Breast epithelium (tissue), 4 donors: Measurements from ENCODE around the gene DPYD. TPM values are rescaled to one million over a fixed set of nuclear protein-coding genes. Genes with fewer than 3 reads are reported as not detected.

Experiments used
- DNase-seq, 2 donors: peaks; one replicate each; pipeline ENCODE4 v3.0.0-alpha.2; 2019; ENCODE audit warnings: low spot score in 2 of 2
- H3K27ac ChIP-seq, 2 donors: fragments of 200-600 bp; sonication (generic) in 1 of 2; one replicate each; pipeline ENCODE4 v1.5.1; 2016 to 2019; ENCODE audit warnings: mild to moderate bottlenecking in 1 of 2
- H3K27me3 ChIP-seq, 2 donors: fragments of 200-600 bp; sonication (generic) in 1 of 2; one replicate each; pipeline versions ENCODE4 v1.5.1 to v1.6.0; 2017 to 2019; ENCODE audit warnings: control low read depth in 1 of 2, mild to moderate bottlenecking in 1 of 2
- H3K36me3 ChIP-seq: fragments of 200-600 bp; one replicate; pipeline ENCODE4 v1.5.1; 2019
- H3K4me1 ChIP-seq, 2 donors: fragments of 200-600 bp; sonication (generic); one replicate each; pipeline ENCODE4 v1.5.1; 2016 to 2019; ENCODE audit warnings: control low read depth in 1 of 2
- H3K4me3 ChIP-seq, 3 donors: fragments of 200-600 bp; sonication (generic); 1 replicate in 2 of 3; 2 replicates in 1 of 3; pipeline ENCODE4 v1.5.1; 2016 to 2019; ENCODE audit warnings: mild to moderate bottlenecking in 3 of 3, moderate library complexity in 2 of 3
- H3K9me3 ChIP-seq, 2 donors: fragments of 200-600 bp; sonication (generic) in 1 of 2; one replicate each; pipeline ENCODE4 v1.5.1; 2016 to 2019; ENCODE audit warnings: control low read depth in 1 of 2
- CTCF ChIP-seq, 3 donors: fragments of 450-650 bp; IDR thresholded peaks; one replicate each; pipeline ENCODE4 v1.5.1; 2016 to 2017; ENCODE audit warnings: antibody characterized with exemption in 3 of 3, mild to moderate bottlenecking in 3 of 3, moderate library complexity in 3 of 3
- POLR2A ChIP-seq: fragments of 450-650 bp; IDR thresholded peaks from one replicate; pipeline ENCODE4 v1.6.1; 2016; ENCODE audit warnings: antibody characterized with exemption, mild to moderate bottlenecking, moderate library complexity
- POLR2AphosphoS5 ChIP-seq, 3 donors: sonication (generic); formaldehyde crosslinking; IDR thresholded peaks; one replicate each; pipeline ENCODE4 v1.6.1; 2017; ENCODE audit warnings: antibody characterized with exemption in 3 of 3
- intact Hi-C: fragments of 100-400 bp; cut with DNase I; formaldehyde crosslinking; loops from one replicate; pipeline ENCODE4 v1.15.1; 2023; ENCODE audit warnings: low total_unique reads
- total RNA-seq, 3 donors: library from RNA; depleted of rRNA; stranded (reverse); fragments of >200 nt; gene quantifications; one replicate each; pipeline ENCODE4 v1.1.0, GENCODE V29; 2016

Gene DPYD
- total RNA-seq, 3 donors from 2014 or later: 56.4 to 95.1 (median 58.1) TPM

GRCh38 chr1:97308131-97308530 lies 612.7 kb downstream of the DPYD start:
- TF ChIP-seq POLR2AphosphoS5 (IDR thresholded peaks at IDR 0.05) (no peak), CTCF (IDR thresholded peaks at IDR 0.05) (no peak), POLR2A (no peak)

GRCh38 chr1:97307568-97307967 lies 613.3 kb downstream of the DPYD start:
- DNase-seq: no peak
- Histone ChIP-seq H3K36me3 (no peaks in the 10 kb centered on the region), H3K9me3 (no peaks in the 10 kb centered on the region), H3K27ac (no peak overlapping the region), H3K4me3 (no peak overlapping the region), H3K4me1 (no peaks in the 10 kb centered on the region), H3K27me3 (no peaks in the 10 kb centered on the region)
- TF ChIP-seq POLR2AphosphoS5 (IDR thresholded peaks at IDR 0.05) (no peak), CTCF (IDR thresholded peaks at IDR 0.05) (no peak), POLR2A (no peak)
- intact Hi-C loops: no loop called here

More at GRCh38 chr1:97308131-97308530, 612.7 kb downstream of the DPYD start:
- intact Hi-C loops: no loop called here
- Histone ChIP-seq H3K4me1 (no peaks in the 10 kb centered on the region), H3K36me3 (no peaks in the 10 kb centered on the region), H3K4me3 (no peak overlapping the region), H3K9me3 (no peaks in the 10 kb centered on the region), H3K27ac (no peak overlapping the region), H3K27me3 (no peaks in the 10 kb centered on the region)
- DNase-seq: no peak

- no peaks in the 10 kb centered on the region for H3K36me3 ChIP-seq
- no peaks in the 10 kb centered on the region for H3K27me3 ChIP-seq
- DNase-seq: no peak
- H3K4me1 ChIP-seq: no peaks in the 10 kb centered on the region
- intact Hi-C loops: no loop called here
- no peak overlapping the region for H3K27ac ChIP-seq
- TF ChIP-seq POLR2AphosphoS5 (IDR thresholded peaks at IDR 0.05) (no peak), CTCF (IDR thresholded peaks at IDR 0.05) (no peak), POLR2A (no peak)
- no peaks in the 10 kb centered on the region for H3K9me3 ChIP-seq
- H3K4me3 ChIP-seq: no peak overlapping the region
These were observed 613.7 kb downstream of the DPYD start for GRCh38 chr1:97307151-97307550.

- H3K27me3 ChIP-seq: no peaks in the 10 kb centered on the region
- H3K36me3 ChIP-seq: no peaks in the 10 kb centered on the region
- no peak for TF ChIP-seq CTCF (IDR thresholded peaks at IDR 0.05)
- TF ChIP-seq POLR2A: no peak
- TF ChIP-seq POLR2AphosphoS5 (IDR thresholded peaks at IDR 0.05): no peak
- no peaks in the 10 kb centered on the region for H3K9me3 ChIP-seq
- no peak overlapping the region for H3K4me3 ChIP-seq
- no peak overlapping the region for H3K27ac ChIP-seq
- intact Hi-C loops: no loop called here
- DNase-seq: no peak
- H3K4me1 ChIP-seq: no peaks in the 10 kb centered on the region
These were observed 614.3 kb downstream of the DPYD start for GRCh38 chr1:97306504-97306903.

- Histone ChIP-seq H3K4me1 (no peaks in the 10 kb centered on the region), H3K36me3 (no peaks in the 10 kb centered on the region), H3K4me3 (no peak overlapping the region), H3K27me3 (no peaks in the 10 kb centered on the region), H3K9me3 (no peaks in the 10 kb centered on the region), H3K27ac (no peak overlapping the region)
- DNase-seq: no peak
- TF ChIP-seq POLR2A (no peak), CTCF (IDR thresholded peaks at IDR 0.05) (no peak), POLR2AphosphoS5 (IDR thresholded peaks at IDR 0.05) (no peak)
- intact Hi-C loops: no loop called here
These were observed 616.5 kb downstream of the DPYD start for GRCh38 chr1:97304366-97304765.
